ENCODE results near the gene AJM1. TPM values are rescaled to one million over a fixed set of nuclear protein-coding genes. Genes with fewer than 3 reads are reported as not detected.

The AJM1 gene
- total RNA-seq, 1 donor from 2014 or later = 2.2 TPM

DNA sequence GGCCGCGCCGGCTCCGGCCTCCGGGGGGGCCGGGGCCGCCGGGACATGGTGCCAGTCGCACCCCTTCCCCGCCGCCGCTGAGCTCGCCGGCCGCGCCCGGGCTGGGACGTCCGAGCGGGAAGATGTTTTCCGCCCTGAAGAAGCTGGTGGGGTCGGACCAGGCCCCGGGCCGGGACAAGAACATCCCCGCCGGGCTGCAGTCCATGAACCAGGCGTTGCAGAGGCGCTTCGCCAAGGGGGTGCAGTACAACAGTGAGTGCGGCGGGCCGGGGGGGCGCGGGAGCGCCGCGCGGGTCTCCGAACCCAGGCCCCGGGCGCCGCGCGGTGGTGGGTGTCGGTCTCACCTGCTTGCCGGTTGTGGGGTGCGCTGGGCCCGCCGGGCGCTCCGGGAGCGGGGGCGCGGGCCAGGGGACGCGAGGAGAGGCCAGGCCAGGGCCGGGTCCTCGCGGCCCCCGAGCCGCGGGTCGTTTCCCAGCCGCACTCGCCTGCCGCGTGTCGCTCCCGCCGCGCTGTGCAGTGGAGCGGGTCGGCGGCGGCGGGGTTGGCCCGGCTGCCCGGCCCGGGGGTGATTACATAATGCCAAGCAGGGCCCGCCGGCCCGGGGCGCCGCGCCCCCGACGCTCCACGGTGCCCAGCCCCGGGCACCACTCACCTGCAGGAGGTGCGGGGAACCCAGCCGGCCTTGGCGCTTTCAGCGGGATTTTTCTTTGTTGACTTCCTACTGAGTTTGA lies 34.0 kb upstream of the AJM1 start:
- no peak for DNase-seq

DNA sequence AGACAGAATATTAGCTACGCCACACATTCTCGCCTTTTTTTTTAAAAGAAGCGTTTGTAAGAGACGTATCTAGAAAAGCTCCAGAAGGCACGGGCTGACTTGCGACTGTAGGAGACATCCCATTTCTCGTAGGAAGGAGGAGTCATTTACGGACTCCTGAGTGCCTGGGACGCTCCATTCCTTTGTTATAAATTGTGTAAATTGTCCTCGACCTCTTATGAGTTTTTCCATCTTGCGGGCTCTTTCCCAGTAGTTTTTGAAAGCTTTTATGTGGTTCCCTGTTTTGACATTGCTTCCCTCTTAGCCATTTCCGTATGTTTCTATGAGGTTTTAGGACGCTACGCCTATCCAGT lies 33.5 kb upstream of the AJM1 start:
- DNase-seq = no peak

DNA sequence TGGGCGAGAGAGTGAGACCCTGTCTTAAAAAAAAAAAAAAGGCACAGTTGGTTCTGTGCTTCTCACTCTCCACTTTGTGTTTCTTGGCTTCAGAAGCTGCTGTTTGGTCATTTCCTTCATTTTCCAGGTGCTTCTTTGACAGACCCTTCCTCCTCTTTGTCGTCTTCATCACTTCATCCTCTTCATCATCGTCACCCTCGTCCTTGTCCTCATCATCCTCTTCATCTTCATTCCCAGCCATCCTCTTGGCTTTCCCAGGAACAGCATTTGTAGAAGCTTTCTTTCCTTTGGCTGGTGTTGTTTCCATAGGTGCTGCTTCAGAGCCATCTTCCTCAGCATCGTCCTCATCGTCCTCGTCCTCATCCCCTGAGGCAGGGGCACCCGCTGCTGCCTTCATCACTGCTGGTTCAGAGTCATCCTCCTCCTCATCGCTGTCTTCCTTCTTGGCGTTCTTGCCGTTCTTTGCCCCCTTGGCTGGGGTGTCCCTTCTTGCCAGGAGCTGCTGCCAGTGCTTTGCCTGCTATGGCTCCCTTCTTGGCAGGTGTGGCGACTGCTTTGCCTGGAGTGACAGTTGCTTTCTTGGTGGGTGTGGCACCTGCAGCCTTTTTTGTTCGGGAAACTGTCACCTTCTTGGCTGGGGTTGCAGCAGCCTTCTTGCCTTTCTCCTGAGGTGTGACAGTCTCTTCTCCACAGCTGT lies 27.4 kb upstream of the AJM1 start:
- DNase-seq = no peak

DNA sequence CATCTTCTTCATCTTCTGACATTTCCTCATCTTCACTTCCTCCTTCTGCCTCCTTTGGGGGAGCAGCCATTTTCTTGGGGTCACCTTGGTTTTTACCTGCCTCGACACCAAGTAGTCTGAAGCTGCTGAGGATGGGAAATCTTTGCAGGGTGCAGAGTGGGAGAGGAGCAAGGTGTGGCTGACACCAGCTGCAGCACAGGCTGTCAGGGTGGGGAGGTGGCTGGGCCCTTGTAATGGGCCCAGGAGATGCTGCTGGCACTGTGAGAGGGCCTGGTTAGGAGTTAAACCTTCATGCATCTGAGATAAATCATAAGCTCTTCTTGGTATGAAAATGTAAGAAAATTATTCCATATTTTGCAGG lies 26.9 kb upstream of the AJM1 start:
- no peak for DNase-seq

DNA sequence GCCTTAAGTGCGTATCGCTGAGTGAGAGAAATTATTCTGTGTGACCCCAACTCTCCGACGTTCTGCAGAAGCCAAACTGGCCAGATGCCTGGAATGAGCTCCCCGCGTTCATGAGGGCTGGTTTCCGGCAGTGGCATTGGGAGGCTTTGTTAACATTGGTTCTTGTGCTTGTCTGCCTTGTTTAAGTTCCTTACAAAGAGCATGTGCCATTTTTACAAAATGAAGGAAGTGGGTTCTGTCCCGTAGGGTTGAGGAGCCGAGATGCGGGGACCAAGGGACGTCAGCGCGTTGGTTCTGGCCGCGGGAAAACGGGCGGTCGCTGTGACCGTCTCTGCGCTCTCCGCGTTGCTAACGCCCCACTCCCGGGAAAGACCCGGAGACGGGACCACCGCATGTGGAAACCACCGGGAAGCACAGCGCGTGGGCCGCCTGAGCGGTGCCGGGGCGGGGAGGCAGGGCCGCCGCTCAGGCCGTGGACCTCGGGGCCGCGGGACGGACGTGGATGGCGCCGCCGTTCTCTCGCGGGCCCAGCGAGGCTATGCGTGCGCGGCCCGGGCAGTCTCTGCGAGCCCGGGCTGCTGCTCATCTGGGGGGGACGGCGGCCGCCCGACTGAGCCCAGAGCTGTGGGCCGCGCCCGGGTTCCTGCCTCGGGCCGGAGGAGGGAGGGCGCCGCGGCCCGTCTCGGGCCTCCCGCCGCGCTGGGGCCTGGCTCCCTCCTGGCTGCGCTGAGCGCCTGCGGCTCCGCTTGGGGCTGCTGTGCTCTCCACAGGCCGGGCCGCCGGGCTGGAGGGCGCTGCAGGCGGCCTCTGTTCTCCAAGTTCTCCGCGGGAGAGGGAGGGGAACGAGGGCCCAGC lies 21.1 kb upstream of the AJM1 start:
- no peak for DNase-seq

DNA sequence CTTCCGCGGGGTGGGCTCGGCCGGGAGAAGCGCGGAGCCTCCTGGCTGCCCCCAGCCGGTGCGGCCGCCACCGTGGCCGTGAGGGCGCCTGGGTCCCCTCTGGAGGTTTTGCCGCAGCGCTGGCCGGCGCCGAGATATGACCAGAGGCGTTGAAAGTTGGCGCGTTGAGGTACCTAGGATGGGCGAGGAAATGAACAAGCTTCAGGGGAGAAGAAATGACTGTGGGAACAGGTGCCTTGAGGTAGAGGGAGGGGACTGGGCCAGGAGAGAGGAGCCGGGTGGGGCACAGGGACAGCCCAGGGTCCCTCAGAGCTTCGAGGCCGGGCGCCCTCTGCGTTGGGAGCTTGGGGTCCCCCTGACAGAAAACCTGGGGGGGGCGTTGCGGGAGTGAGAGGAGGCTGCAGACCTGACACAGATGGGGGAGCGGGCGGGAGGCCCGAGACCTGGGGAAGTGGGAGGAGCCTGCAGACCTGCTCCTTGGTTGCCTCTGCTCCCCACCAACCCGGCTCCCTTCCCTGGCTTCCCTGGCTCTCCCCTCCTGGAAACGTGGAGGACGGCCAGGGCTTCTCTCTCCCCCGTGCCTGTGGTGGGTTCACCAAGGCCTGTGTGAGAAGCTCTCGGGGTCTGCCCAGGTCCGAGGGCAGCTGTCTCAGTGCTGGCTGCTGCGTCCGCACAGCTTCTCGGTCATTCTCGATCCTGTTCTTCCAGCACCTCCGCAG lies 20.3 kb upstream of the AJM1 start:
- no peak for DNase-seq

DNA sequence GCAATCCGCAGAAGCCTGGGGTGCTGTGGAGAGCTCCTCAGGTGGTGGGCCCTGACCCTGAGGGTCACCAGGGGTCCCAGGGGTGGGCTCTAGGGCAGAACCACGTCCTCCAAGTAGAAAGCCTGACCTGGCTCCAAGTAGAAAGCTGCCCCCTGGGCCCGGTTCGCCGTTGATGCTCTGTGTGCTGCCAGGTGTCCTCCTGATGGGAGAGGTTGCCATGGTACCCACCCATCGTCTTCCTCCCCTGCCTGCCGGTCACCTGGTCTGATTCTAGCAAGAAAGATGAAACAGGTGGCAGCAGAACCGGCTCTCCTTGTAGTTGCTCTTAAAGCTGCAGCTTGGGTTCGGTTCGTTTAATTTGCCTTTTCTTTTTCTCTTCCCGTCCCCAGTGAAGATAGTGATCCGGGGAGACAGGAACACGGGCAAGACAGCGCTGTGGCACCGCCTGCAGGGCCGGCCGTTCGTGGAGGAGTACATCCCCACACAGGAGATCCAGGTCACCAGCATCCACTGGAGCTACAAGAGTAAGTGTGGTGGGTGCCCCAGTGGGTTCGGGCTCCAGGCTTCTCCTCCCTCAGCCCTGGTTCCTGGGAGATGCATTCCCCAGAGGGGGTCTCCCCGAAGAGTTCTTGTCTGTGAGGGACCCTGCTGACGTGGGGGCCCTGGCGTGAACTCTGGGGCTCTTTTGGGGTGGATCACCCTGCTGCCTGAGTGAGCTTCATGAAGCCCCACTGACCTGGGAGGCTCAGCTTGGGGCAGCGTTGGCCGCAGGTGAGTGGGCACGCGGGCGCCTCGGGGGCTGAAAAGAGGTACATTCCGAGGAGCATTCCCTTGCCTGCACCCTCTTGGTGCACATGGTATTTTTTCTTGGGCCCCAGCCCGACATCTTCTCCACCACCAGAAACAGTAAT lies 18.9 kb upstream of the AJM1 start:
- DNase-seq = no peak

DNA sequence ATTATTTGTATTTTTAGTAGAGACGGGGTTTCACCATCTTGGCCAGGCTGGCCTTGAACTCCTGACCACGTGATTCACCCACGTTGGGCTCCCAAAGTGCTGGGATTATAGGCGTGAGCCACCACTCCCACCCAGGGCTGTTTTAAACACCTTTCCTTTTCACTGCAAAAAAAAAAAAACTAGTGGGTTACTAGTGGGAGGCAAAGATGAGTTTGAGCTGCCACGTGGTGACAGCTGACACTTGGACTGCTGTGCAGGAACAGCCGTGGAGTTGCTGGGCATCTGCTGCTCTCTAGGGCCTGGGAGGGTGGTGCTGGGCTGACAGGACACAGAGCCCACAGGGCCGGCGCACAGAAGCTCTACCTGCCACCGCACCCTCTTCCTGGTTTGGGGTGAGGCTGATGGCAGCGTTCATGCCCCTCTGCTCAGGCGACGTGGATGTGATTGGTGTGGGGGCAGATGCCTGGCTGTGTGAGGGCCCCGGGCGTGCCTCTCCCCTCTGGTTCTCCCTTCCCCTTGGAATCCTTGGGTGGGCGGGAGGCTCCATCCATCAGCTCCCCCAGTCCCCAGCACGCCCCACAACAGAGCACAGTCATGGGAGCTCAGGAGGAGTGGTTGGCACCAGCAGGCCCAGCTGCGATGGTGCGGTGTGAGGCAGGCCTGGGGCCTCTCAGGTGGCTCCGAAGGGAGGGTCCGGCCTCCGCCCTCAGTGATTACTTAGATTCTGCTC lies 17.6 kb upstream of the AJM1 start:
- no peak for DNase-seq

DNA sequence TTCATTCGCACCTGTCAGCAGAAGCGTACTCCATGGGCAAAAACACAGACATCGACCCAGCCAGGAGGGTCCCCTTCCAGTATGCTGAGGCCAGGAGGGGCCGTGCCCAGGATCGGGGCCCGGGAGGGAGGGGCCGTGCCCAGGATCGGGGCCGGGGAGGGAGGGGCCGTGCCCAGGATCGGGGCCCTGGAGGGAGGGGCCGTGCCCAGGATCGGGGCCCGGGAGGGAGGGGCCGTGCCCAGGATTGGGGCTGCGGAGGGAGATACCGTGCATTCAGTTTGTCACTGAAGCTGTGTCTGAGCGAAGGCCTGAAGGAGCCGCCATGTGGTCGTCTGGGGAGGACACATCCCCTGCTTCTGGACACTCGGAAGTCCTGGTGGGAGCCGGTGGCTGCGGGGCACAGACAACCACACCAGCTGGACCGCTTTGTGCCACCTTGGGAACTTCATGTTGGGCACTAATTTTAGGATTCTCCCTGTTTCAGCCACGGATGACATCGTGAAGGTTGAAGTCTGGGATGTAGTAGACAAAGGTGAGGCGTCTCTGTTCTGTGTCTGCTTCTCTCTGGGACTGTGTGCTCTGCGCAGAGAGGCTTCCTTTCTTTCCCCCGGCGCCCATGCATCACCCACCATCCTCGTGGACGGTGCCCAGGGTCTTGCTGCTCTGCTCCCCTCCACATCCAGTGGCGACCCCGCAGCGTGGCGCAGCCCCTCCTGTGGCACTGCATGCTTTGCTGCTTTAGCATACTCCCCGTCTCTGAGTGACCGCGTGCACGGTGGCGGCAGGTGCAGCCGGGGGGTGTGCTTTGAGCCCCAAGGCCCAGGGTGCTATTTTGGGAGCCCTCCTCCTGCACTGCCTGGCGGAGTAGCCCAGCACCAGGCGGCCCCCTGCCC lies 16.7 kb upstream of the AJM1 start:
- no peak for DNase-seq

DNA sequence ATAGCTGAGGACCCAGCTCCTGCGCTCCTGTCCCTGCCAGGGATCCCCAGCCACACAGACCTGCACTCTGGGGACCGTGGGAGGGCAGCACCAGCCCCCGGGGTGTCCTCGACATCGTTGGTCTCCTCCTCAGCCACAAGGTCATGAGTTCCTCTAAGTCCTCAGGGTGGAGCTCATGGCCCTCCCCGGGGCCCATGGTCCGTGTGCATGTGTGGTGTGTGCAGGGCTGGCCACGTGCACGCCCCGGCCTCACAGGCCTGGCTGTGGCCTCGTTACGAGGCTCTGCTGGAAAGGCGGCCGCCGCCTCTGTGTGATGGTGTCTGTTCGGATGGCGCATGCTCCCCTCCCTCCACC lies 16.1 kb upstream of the AJM1 start:
- DNase-seq = no peak

DNA sequence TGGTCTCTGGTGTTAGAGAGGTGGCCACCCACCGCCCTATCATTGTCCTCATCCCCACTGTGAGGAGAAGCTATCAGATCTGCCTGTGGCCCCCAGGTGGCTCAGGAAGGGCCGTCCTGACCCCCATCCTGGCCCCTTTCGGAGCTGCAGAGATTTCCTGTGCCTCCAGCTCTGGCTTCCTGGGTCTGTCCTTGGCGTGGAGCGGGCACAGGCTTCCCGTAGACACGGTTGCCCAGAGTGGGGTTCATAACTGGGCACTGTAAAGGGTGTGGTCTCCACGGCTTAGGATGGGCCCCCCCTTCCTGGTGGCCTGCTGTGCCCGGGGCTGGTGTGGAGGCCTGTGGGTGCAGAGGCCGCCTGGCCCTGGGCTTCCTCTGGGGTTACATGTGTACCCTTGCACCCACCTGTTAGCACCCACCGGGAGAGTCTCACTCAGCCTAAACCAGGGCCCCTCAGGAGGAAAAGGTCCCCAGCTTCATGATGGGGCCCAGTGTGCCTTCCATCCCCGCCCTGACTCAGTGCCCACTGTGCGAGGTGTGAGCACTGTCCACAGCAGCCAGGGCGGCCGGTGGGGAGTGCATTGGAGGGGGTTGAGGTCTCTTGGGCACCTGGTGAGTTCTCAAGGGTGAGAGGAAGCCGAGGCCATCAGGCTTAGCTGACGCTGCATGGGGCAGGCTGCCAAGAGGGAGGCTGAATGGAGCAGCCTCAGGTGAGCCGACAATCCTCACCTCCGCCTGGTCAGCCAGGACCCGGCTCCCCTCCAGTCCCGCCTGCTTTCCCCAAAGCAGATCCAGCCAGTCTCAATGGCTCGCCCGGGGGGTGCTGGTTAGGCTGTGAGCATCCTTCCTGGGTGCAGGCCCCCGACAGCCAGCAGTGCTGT lies 15.3 kb upstream of the AJM1 start:
- DNase-seq = no peak

DNA sequence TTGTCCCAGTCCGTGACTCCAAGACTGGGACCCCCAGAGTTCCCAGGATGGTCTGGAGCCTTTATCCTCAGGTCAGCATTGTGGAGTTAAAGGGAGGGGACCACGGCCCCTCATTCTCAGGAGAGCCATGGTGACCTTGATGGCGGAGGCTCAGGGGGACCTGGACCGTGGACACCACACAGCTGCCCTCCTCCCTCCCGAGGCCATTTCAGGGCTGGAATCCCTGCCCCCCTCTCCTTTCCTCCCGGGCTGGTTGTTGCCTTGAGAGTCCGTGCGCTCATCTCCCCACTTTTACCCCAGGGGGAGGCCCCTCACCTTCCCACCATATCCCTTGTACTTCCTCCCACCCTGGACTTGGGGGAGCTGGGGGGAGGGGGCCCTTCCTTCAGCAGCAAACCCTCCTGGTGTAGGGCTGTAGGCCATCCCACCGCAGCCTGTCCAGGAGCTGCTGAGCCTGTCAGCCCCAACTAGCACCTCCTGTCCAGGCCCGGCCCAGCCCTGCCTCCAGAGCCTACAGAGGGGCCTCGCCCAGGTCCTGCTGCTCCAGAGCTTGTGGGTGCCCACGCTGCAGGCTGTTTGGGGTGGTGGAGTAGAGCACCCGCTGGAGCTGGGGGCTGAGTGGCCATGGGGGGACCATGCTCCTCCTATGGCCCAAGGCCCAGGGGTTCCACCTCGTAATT lies 14.3 kb upstream of the AJM1 start:
- no peak for DNase-seq

DNA sequence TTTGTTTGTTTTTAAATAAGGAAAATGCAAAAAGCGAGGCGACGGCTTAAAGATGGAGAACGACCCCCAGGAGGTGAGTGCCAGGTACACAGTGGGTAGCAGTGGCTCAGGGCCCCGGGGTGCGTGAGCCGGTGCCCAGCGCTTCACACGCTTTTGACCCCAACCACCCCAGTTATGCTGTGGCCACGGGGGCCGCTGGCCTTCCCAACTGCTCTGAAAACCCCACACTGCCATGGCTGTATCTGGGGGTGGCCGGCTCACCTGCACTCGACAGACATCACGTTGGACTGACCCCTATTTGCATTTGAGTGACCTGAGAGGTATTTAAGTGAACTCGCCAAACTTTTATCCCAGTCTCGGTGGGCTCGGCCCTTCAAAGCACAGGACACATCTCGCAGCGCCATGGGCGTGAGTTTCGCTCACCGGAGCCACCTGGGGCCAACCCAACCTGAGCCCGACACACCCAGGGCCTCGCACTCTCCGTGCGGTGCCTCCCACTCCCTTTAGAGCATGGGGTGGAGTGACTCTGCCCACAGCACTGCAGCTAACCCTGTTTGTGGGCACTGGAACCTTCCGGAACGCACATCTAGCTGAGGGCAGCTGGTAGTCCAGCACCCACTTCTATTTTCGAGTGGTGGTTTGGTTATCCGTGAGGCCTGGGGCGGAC lies 13.7 kb upstream of the AJM1 start:
- DNase-seq = no peak

DNA sequence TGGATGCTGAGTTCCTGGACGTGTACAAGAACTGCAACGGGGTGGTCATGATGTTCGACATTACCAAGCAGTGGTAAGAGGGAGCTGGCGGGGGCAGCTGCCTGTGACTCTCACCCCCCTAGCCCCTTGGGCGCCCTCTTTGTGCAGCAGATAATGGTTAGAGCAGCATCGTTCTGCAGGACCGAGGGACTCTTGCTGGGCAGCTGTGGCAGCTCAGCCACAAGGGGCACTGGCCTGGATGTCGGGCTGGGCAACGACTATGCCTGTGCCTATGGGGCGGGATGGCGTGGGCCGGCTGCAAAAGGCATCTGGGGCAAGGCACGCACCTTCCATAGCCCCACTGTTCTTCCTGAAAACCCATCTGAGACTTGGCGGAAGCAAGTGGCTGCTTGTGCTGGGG lies 12.9 kb upstream of the AJM1 start:
- no peak for DNase-seq

DNA sequence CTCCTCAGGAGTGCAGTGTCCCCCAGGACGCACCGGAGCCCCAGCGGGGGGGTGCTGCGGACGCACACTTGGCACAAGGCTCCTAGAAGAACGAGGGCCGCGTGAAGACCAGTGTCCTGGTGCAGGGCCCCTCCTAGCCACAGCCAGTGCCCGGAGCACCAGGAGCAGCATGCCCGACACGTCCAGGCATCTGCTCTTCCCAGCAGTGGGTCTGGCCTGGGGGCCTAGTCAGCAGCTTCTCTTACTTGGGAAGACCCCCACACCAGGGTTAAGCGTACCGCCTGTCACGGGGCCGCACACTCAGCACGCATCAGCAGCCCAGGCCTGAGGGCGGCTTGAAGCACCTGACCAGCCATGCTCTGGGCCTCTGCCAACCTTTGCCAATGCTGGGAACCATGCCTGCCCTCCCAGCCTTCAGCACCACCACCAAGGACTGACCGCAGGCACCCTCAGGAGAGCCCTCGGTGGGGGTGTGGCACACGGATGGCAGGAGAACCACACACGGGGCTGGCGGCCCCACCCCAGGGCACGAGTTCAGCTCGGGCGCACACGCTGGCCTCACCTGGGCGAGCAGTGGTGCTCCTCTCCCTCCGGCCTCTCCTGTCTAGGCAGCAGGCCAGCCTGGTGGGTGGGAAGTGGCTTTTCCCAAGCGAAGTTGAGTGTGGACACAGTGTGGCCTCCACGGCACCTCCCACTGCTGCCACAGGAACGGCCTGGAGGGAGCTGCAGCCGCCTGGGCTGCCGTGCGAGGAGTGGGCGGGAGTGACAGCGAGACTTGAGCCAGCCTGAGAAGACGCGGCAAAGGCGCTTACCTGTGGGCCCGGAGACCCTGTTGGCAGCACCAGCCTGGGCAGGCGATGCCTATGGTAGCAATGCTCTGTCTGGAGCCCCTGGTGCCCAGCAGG lies 12.0 kb upstream of the AJM1 start:
- no peak for DNase-seq

DNA sequence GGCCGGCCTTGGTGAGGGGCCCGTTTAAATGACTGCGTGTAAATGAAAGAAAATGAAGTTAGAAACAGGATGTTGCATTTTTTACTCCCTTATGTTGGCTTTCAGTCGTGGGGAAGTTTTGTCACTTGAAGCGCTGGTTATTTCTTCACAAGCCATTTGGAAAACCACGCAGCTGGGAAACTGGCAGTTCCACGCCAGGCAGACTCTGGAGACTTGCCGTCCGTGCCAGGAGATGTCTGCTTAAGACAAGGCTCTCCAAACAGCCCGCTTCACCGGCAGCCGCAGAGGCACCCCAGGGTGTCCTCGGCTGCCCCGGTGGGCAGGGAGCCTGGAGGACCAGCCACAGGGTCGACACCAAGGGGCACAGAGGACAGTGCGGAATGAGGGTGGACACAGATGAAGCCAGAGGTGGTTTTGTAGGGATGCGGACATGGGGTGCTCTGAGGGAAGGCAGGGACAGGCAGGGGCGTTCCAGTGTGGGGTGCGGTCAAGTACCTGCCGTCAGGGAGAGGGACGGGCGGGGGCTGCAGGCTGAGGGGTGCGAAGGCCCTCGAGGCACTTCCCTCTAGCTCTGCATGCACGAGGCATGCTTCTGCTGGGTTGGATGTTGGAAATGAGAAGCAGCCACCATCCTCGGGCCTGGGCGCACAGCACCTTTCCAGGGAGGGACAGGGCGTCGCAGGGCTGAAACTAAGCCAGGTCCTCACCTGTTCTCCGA lies 11.1 kb upstream of the AJM1 start:
- DNase-seq = no peak

All from tongue (tissue), 2 donors.